DMS153 treated with DMSO at 0.1 percent for 48 hours (cell line): Measurements from ENCODE around the gene SYNRG.

Experiments
- DNase-seq: peaks from one replicate; lab custom pipeline; 2025; ENCODE audit not compliant: unreplicated experiment; lab: John Stamatoyannopoulos, UW

SYNRG gene

DNA sequence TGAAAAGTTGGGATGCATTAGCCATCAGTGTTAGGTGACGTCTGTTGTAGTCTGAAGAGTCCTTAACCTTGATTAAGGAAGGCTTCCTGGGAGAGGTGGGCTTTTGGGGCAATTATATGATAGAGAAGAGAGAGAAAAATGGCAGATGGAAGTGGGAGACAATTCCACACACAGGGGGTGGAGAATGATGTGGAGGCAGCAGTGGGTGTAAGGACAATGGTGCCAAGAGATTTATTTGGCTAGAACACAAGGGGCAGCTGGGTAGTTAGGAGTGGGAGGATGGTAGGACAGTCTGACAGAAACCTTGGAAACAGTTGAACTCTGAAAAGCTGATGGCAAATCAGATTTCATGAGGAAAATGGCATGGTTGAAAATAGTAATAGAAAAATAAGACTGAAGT is 130.2 kb downstream of the SYNRG start:
- no peak for DNase-seq

DNA sequence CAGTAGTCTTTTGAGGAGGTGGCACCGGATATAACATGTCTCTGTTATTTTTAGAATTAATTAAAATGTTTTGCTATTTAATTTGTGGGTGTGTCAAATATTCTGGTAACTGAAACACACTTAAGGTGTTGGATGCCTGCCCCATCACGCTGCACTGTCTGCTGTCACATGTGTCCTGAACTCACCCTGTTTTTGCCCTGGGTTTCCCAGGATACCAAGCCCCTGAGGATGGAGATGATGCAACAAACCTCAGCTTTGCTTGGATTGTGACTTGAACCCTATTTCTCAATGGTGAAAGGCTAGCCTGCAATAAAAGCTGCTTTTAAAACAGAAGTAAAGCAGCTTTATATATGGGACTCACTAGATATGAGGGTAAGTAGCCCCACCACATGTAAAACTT is 131.0 kb downstream of the SYNRG start:
- no peak for DNase-seq

DNA sequence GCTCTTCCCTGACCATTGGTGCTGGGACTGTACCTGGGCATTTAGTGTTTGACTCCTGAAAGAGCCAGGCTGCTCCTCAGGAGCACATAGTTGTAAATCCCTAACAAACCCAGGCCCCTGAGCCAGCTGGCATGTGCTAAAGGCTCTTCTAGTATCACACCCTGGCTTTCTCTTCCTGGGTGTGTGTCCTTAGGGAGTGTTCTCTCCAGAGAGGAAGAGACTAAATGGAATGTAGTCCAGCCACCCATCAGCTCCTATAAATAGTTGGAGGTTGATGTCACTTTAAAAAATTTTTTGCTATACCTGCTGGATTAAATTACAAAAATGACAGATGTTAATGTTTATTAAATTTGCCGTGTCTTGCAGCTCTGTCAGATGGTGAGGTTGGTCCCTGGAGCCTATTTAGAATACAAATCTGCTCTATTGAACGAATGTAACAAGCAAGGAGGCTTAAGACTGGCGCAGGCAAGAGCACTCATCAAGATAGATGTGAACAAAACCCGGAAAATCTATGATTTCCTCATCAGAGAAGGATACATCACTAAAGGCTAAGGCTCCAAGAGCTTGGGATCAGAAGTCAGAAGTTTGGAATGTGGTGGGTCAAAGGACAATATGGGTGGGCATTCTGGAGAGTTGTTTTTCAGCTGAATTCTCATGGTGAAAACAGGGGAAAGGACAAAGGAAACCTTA is 132.6 kb downstream of the SYNRG start:
- DNase-seq: no peak

DNA sequence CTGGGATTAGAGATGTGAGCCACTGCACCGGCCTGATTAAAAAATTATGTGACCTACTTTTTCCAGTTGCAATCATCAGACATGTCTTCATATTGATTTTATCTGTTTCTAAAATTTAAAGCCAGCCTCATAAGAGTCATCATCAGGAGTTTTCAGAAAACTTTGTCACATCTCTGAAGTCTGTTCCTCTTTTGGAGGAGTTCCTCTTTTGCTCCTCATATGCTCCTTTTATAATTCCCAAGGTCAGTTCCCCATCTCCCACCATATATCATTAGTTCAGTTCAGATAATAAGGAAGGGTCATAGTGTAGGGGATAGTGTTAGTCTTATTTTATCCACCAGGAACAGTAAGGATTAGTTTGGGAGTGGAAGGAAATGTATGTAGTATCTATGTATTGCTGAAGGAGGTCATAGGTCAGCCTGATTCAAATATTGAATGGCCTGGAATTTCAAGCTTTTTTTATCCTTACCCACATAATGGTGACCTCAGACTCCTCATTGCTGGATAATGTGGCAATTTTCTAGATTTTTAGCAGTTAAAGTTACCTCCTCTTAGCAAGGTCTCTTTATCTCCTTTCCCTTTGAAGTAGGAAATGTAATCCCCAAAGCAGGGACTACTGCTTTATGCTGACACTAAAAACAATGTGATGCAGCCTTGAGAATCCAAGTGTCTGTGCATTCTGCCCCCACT is 133.3 kb downstream of the SYNRG start:
- DNase-seq: no peak

DNA sequence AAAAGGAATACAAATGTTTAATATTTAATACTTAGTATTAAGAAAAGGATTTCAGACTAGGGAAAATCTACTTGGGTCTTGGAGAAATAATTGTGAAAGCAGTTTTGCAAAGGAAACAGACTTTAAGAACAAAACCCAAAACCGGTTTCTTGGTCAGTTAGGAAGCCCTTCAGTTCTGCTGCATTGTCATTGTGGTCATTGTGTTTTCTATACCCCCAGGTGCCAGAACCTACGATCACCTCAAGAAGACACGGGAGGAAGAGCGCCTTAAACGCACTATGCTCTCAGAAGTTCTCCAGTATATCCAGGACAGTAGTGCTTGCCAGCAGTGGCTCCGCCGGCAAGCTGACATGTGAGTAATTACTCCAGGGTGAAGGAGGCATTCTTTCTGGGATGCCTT is 139.0 kb downstream of the SYNRG start:
- no peak for DNase-seq

DNA sequence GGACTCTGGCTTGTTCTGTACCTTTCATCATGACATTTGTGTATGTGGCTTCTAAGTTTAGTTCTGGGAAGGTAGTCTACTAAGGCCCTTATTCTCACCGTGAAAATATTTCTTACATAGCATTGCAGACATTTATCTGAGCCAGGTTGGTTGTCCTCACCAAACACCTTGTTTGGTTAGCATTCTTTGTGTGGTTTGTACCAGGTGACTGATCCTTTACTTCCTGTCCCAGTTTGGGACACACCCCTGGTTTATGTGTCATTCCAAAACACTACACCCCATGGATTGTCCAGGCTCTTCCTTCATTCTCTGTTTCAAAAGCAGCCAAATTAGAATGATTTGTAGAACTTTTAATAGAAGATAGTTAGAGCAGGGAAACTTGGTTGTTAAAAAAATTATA is 142.7 kb downstream of the SYNRG start:
- no peak for DNase-seq

DNA sequence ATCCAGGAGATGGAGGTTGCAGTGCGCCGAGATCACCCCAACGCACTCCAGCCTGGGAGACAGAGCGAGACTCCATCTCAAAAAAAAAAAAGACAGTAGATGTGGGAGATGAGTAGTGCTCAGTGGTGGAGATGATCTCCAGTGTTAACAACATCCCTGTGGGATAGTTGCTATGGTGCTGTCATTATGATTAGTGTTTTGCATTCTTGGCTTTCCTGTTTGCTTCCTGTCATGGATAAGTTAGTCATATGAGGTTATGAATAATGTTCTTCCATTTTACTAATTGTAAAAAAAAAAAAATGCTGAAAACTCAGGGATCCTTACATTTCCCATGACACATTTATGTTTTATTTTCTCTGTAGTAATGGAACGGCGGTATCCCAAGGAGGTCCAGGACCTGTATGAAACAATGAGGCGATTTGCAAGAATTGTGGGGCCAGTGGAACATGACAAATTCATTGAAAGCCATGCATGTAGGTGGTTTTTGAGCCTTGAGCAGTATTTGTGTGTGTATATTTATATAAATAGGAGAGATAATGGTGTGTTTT is 144.1 kb downstream of the SYNRG start:
- DNase-seq: no peak
